Lung (tissue), 12 donors: ENCODE data around the gene AHNAK. TPM values are rescaled to one million over a fixed set of nuclear protein-coding genes. Genes with fewer than 3 reads are reported as not detected.

ENCODE experiments used
- ATAC-seq: fragments of 200-7000 bp; cut with Tn5 transposase; one replicate; pipeline ENCODE4 v1.9.1; 2020; ENCODE audit warnings: moderate number of reproducible peaks; ENCODE audit not compliant: insufficient read depth, low FRiP score
- DNase-seq, 3 donors: peaks; one replicate each; pipeline ENCODE4 v3.0.0-alpha.2; 2013 to 2017
- H3K27ac ChIP-seq, 2 donors: one replicate each; pipeline ENCODE4 v1.5.1; 2013; ENCODE audit warnings: mild to moderate bottlenecking in 2 of 2, moderate library complexity in 2 of 2, control low read depth in 1 of 2, inconsistent platforms in 1 of 2, low read depth in 1 of 2, low read length in 1 of 2
- H3K27me3 ChIP-seq, 3 donors: one replicate each; pipeline ENCODE4 v1.5.1; 2013; ENCODE audit warnings: low read length in 2 of 3; ENCODE audit not compliant: control insufficient read depth in 3 of 3, insufficient read depth in 3 of 3
- H3K36me3 ChIP-seq, 4 donors: one replicate each; pipeline ENCODE4 v1.5.1; 2013; ENCODE audit warnings: low read length in 4 of 4, mild to moderate bottlenecking in 1 of 4, moderate library complexity in 1 of 4; ENCODE audit not compliant: control insufficient read depth in 4 of 4, insufficient read depth in 4 of 4
- H3K4me1 ChIP-seq, 5 donors: one replicate each; pipeline ENCODE4 v1.5.1; 2013; ENCODE audit warnings: low read length in 5 of 5, mild to moderate bottlenecking in 2 of 5, moderate library complexity in 1 of 5; ENCODE audit not compliant: control insufficient read depth in 5 of 5, insufficient read depth in 5 of 5
- H3K4me3 ChIP-seq: one replicate; pipeline ENCODE4 v1.5.1; 2013; ENCODE audit warnings: mild to moderate bottlenecking, control low read depth, moderate library complexity
- H3K9ac ChIP-seq, 2 donors: one replicate each; pipeline ENCODE4 v1.5.1; 2013; ENCODE audit warnings: low read length in 2 of 2, control low read depth in 1 of 2; ENCODE audit not compliant: insufficient read depth in 1 of 2
- H3K9me3 ChIP-seq, 4 donors: one replicate each; pipeline ENCODE4 v1.5.1; 2013; ENCODE audit warnings: low read length in 3 of 4, mild to moderate bottlenecking in 1 of 4, moderate library complexity in 1 of 4; ENCODE audit not compliant: control insufficient read depth in 4 of 4, insufficient read depth in 3 of 4
- WGBS, 2 donors: extraction: QIAGEN DNeasy Blood & Tissue Kit; methylation state at CpG; one replicate each; pipeline ENCODE4 v1.1.7; 2013; 5-methylcytosine and 5-hydroxymethylcytosine counted together
- polyA plus RNA-seq, 2 donors: library from polyadenylated mRNA; stranded (reverse); fragments of 200-250 nt; gene quantifications; one replicate each; pipeline ENCODE4 v1.2.1, GENCODE V29; 2013
- total RNA-seq, 2 donors: library from RNA; depleted of rRNA in 1 of 2; stranded (reverse); fragments of >200 nt in 1 of 2; gene quantifications; one replicate each; pipeline ENCODE4 v1.2.1, GENCODE V29; 2014 to 2021
- TF ChIP-seq, protein P1 (sequence below): IDR thresholded peaks from 2 replicates; pipeline ENCODE4 v1.5.1; 2012; ENCODE audit warnings: mild to moderate bottlenecking; ENCODE audit errors: control extremely low read depth, extremely low read depth
- donor health status: control.
- donor health status: control.
- donor health status: Bipolar disorder and iron deficiency.
- donor health status: healthy.
- donor health status: DM: yes; HTN: yes; CAD: no.

Gene AHNAK
- total and polyA plus RNA-seq, 4 donors, result 66.5 to 707 (median 238) TPM

- DNase-seq (no peak), ATAC-seq (no peak)
- H3K36me3 ChIP-seq, result no peaks in the 10 kb centered on the region
- no peak overlapping the region for H3K4me3 ChIP-seq
- H3K27me3 ChIP-seq, result no peaks in the 10 kb centered on the region
- no peak overlapping the region for H3K9ac ChIP-seq
- H3K4me1 ChIP-seq, result peaks cover 0 to 16% (median 7%) of the 10 kb centered on the region in 5 donors
- WGBS, 2 donors, result 48 to 63% methylated on average over 4 of the region's 4 CpGs
- no peaks in the 10 kb centered on the region for H3K9me3 ChIP-seq
- H3K27ac ChIP-seq, result no peak overlapping the region
- TF ChIP-seq, protein P1, sequence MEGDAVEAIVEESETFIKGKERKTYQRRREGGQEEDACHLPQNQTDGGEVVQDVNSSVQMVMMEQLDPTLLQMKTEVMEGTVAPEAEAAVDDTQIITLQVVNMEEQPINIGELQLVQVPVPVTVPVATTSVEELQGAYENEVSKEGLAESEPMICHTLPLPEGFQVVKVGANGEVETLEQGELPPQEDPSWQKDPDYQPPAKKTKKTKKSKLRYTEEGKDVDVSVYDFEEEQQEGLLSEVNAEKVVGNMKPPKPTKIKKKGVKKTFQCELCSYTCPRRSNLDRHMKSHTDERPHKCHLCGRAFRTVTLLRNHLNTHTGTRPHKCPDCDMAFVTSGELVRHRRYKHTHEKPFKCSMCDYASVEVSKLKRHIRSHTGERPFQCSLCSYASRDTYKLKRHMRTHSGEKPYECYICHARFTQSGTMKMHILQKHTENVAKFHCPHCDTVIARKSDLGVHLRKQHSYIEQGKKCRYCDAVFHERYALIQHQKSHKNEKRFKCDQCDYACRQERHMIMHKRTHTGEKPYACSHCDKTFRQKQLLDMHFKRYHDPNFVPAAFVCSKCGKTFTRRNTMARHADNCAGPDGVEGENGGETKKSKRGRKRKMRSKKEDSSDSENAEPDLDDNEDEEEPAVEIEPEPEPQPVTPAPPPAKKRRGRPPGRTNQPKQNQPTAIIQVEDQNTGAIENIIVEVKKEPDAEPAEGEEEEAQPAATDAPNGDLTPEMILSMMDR, result no peak
These were observed 48.6 kb downstream of the AHNAK start for GRCh38 chr11:62498031-62498430.

DNA sequence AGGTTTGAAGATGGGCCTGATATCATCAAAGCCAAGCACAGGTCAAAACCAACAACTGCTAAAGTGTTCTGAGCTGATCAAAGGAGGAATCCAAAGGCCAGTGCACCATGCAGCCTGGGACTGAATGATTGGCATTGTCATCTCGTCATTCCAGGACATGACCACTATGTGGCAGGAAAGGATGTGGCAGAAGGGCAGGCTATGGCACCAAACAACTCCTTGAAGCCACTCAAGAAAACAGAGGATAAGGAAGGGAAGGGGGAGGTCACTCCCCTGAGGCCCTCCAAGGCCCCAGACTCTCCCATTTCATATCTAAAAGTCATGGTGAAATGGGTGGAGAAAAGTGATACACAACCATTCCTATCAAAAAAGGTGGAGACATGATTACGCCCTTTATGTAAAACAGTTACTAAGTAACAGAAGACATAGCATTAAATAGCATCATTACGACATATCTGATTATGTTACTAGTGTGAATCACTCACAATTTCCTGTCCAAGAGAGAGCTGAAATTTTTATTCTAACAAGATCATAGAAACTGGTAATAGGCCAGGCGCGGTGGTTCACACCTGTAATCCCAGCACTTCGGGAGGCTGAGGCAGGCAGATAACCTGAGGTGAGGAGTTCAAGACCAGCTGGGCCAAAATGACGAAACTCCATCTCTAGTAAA, 49.3 kb downstream of the AHNAK start:
- no peak overlapping the region for H3K4me3 ChIP-seq
- no peaks in the 10 kb centered on the region for H3K27me3 ChIP-seq
- 55 to 61% methylated on average over 7 of the region's 7 CpGs for WGBS, 2 donors
- peak overlapping the region in 1 of 2 donors; percentile 61 for H3K27ac ChIP-seq
- no peaks in the 10 kb centered on the region for H3K9me3 ChIP-seq
- peak in 1 of 3 donors; percentile 19 for DNase-seq
- TF ChIP-seq, protein P1, result peak; percentile 13
- H3K4me1 ChIP-seq, result peaks cover 0 to 13% (median 6%) of the 10 kb centered on the region in 5 donors
- H3K9ac ChIP-seq, result no peak overlapping the region
- ATAC-seq, result peak; percentile 53
- H3K36me3 ChIP-seq, result no peaks in the 10 kb centered on the region

DNA sequence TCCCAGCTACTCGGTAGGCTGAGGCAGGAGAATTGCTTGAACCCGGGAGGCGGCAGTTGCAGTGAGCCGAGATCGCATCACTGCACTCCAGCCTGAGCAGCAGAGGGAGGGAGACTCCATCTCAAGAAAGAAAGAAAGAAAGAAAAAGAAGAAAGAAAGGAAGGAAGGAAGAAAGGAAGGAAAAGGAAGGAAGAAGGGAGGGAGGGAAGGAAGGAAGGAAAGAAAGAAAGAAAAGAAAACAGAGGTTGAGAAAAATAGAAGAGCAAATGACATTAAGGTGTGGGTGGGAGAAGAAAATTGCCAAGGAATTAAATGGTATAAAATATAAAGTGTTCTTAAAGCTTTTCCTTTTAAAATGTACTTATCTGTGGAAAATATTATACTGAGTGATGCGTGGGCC, 49.9 kb downstream of the AHNAK start:
- DNase-seq (no peak), ATAC-seq (no peak)

More for the DNA sequence above, 49.9 kb downstream of the AHNAK start:
- no peak overlapping the region for H3K27ac ChIP-seq
- H3K4me3 ChIP-seq, result no peak overlapping the region
- H3K9me3 ChIP-seq, result no peaks in the 10 kb centered on the region
- no peaks in the 10 kb centered on the region for H3K36me3 ChIP-seq
- H3K4me1 ChIP-seq, result peaks cover 0 to 10% (median 2%) of the 10 kb centered on the region in 5 donors
- TF ChIP-seq, protein P1, result no peak
- WGBS, 2 donors, result 96 to 97% methylated on average over 6 of the region's 6 CpGs
- H3K9ac ChIP-seq, result no peak overlapping the region
- H3K27me3 ChIP-seq, result no peaks in the 10 kb centered on the region
